KMS-11 (cell line): Measurements from ENCODE around the gene RFWD3.

Experiments
- H2AFZ ChIP-seq: fragments of 200-600 bp; sonication (generic); 2 replicates; pipeline ENCODE4 v1.6.1; 2016; ENCODE audit warnings: antibody characterized with exemption, mixed run types, low read depth
- H3K27ac ChIP-seq: fragments of 200-600 bp; sonication (generic); 2 replicates; pipeline ENCODE4 v1.6.1; 2016; ENCODE audit warnings: mild to moderate bottlenecking, mixed run types
- H3K27me3 ChIP-seq: fragments of 200-600 bp; sonication (generic); 2 replicates; pipeline ENCODE4 v1.6.1; 2017; ENCODE audit warnings: mild to moderate bottlenecking, low read depth, mixed run types, moderate library complexity; ENCODE audit not compliant: insufficient read depth
- H3K36me3 ChIP-seq: fragments of 200-600 bp; sonication (generic); 2 replicates; pipeline ENCODE4 v1.6.1; 2017; ENCODE audit warnings: mild to moderate bottlenecking, mixed run types; ENCODE audit not compliant: insufficient read depth
- H3K4me1 ChIP-seq: fragments of 200-600 bp; sonication (generic); 2 replicates; pipeline ENCODE4 v1.6.1; 2016; ENCODE audit warnings: mild to moderate bottlenecking, low read depth, mixed run types; ENCODE audit not compliant: poor library complexity, severe bottlenecking
- H3K4me2 ChIP-seq: fragments of 200-600 bp; sonication (generic); 2 replicates; pipeline ENCODE4 v1.7.0; 2016; ENCODE audit warnings: mild to moderate bottlenecking, mixed run types
- H3K4me3 ChIP-seq: fragments of 200-600 bp; sonication (generic); IDR thresholded peaks from 2 replicates; pipeline ENCODE4 v1.6.1; 2017; ENCODE audit warnings: low read depth, low read length, mixed read lengths; ENCODE audit not compliant: insufficient read depth
- H3K79me2 ChIP-seq: fragments of 200-600 bp; sonication (generic); 2 replicates; pipeline ENCODE4 v1.6.1; 2016; ENCODE audit warnings: low read depth, mixed run types; ENCODE audit not compliant: insufficient read depth
- H3K9ac ChIP-seq: fragments of 200-600 bp; sonication (generic); 2 replicates; pipeline ENCODE4 v1.6.1; 2016; ENCODE audit warnings: mild to moderate bottlenecking, mixed run types
- H4K20me1 ChIP-seq: fragments of 200-600 bp; sonication (generic); 2 replicates; pipeline ENCODE4 v1.6.1; 2016; ENCODE audit warnings: mild to moderate bottlenecking, mixed run types; ENCODE audit not compliant: insufficient read depth
- CTCF ChIP-seq: fragments of 200-600 bp; sonication (generic); conservative IDR thresholded peaks from 2 replicates; pipeline ENCODE4 v1.6.1; 2017; ENCODE audit warnings: low read depth, mild to moderate bottlenecking, antibody characterized with exemption, low read length, moderate library complexity, mixed read lengths

Gene RFWD3

GRCh38 chr16:74577882-74578366, 88.8 kb downstream of the RFWD3 start:
- H3K4me3 ChIP-seq, result no peak overlapping the region
- no peak overlapping the region for H3K9ac ChIP-seq
- H3K27me3 ChIP-seq, result no peaks in the 10 kb centered on the region
- TF ChIP-seq CTCF, result no peak
- H3K79me2 ChIP-seq, result peaks cover 95% of the 10 kb centered on the region
- H3K4me2 ChIP-seq, result peak overlapping the region; percentile 46; the same call in 1 of the 2 replicates
- no peaks in the 10 kb centered on the region; the same call in 1 of the 2 replicates for H4K20me1 ChIP-seq
- H2AFZ ChIP-seq, result no peak overlapping the region
- H3K27ac ChIP-seq, result peak overlapping the region; percentile 23; the same call in 1 of the 2 replicates
- peaks cover 85% of the 10 kb centered on the region for H3K4me1 ChIP-seq
- no peaks in the 10 kb centered on the region for H3K36me3 ChIP-seq

GRCh38 chr16:74575807-74576643, 90.7 kb downstream of the RFWD3 start:
- TF ChIP-seq CTCF, result no peak

GRCh38 chr16:74575175-74575806, 91.4 kb downstream of the RFWD3 start:
- Histone ChIP-seq H3K79me2 (peaks cover 95% of the 10 kb centered on the region), H3K27ac (no peak overlapping the region), H3K4me3 (no peak overlapping the region), H2AFZ (no peak overlapping the region), H3K4me1 (peaks cover 79% of the 10 kb centered on the region), H3K27me3 (no peaks in the 10 kb centered on the region), H3K9ac (no peak overlapping the region), H4K20me1 (peaks cover 2% of the 10 kb centered on the region; the same call in 1 of the 2 replicates), H3K36me3 (no peaks in the 10 kb centered on the region), H3K4me2 (no peak overlapping the region)
- TF ChIP-seq CTCF, result no peak

More at GRCh38 chr16:74575807-74576643, 90.7 kb downstream of the RFWD3 start:
- Histone ChIP-seq H3K4me2 (peak overlapping the region; percentile 40; the same call in 1 of the 2 replicates), H3K27me3 (no peaks in the 10 kb centered on the region), H3K9ac (no peak overlapping the region), H4K20me1 (no peaks in the 10 kb centered on the region; the same call in 1 of the 2 replicates), H3K27ac (no peak overlapping the region), H3K4me1 (peaks cover 79% of the 10 kb centered on the region), H2AFZ (no peak overlapping the region), H3K4me3 (no peak overlapping the region), H3K36me3 (no peaks in the 10 kb centered on the region), H3K79me2 (peaks cover 95% of the 10 kb centered on the region)

GRCh38 chr16:74574146-74574545, 92.5 kb downstream of the RFWD3 start:
- Histone ChIP-seq H3K4me1 (peaks cover 79% of the 10 kb centered on the region), H3K4me2 (no peak overlapping the region)

More at GRCh38 chr16:74574146-74574545, 92.5 kb downstream of the RFWD3 start:
- Histone ChIP-seq H3K27me3 (no peaks in the 10 kb centered on the region), H4K20me1 (peaks cover 5% of the 10 kb centered on the region; the same call in 1 of the 2 replicates), H3K79me2 (peaks cover 95% of the 10 kb centered on the region), H2AFZ (no peak overlapping the region), H3K4me3 (no peak overlapping the region), H3K36me3 (no peaks in the 10 kb centered on the region), H3K9ac (no peak overlapping the region), H3K27ac (no peak overlapping the region)
- TF ChIP-seq CTCF, result no peak
